Smooth muscle cell (in vitro differentiated cells): ENCODE data around the gene ZSCAN5C. TPM values are rescaled to one million over a fixed set of nuclear protein-coding genes. Genes with fewer than 3 reads are reported as not detected.
"Not testable (repeated sequence)": the region's sequence is repeated elsewhere in the genome, so short reads cannot be mapped to it uniquely, and the experiment has no call there.

Experiments
- DNase-seq: peaks from one replicate; lab custom pipeline; 2025; ENCODE audit not compliant: unreplicated experiment; lab: John Stamatoyannopoulos, UW
- H2AFZ ChIP-seq: fragments of 200-600 bp; sonication (generic); 2 replicates; pipeline ENCODE4 v1.6.0; 2016; ENCODE audit warnings: antibody characterized with exemption, low read depth, mild to moderate bottlenecking
- H3F3A ChIP-seq: fragments of 200-600 bp; sonication (generic); 2 replicates; pipeline ENCODE4 v1.6.0; 2017; ENCODE audit warnings: antibody characterized with exemption, low read depth
- H3K27ac ChIP-seq: fragments of 200-600 bp; sonication (generic); 2 replicates; pipeline ENCODE4 v1.5.1; 2016; ENCODE audit warnings: low read depth, mild to moderate bottlenecking
- H3K27me3 ChIP-seq: fragments of 200-600 bp; sonication (generic); 2 replicates; pipeline ENCODE4 v1.6.1; 2016; ENCODE audit warnings: low read depth, mild to moderate bottlenecking
- H3K36me3 ChIP-seq: fragments of 200-600 bp; sonication (generic); 2 replicates; pipeline ENCODE4 v1.5.1; 2016; ENCODE audit warnings: low read depth
- H3K4me1 ChIP-seq: fragments of 200-600 bp; sonication (generic); 2 replicates; pipeline ENCODE4 v1.5.1; 2016; ENCODE audit warnings: low read depth
- H3K4me2 ChIP-seq: fragments of 200-600 bp; sonication (generic); 2 replicates; pipeline ENCODE4 v1.6.0; 2016; ENCODE audit warnings: mild to moderate bottlenecking
- H3K4me3 ChIP-seq: fragments of 200-600 bp; sonication (generic); 2 replicates; pipeline ENCODE4 v1.5.1; 2016; ENCODE audit warnings: mild to moderate bottlenecking
- H3K79me2 ChIP-seq: fragments of 200-600 bp; sonication (generic); 2 replicates; pipeline ENCODE4 v1.6.0; 2016; ENCODE audit warnings: low read depth, mild to moderate bottlenecking
- H3K9ac ChIP-seq: fragments of 200-600 bp; sonication (generic); 2 replicates; pipeline ENCODE4 v1.6.0; 2016; ENCODE audit warnings: low read depth
- H3K9me3 ChIP-seq: fragments of 200-600 bp; sonication (generic); replicated peaks from 2 replicates; pipeline ENCODE4 v1.5.1; 2016; ENCODE audit warnings: low read depth
- H4K20me1 ChIP-seq: fragments of 200-600 bp; sonication (generic); 2 replicates; pipeline ENCODE4 v1.6.0; 2016; ENCODE audit warnings: low read depth
- CTCF ChIP-seq: fragments of 200-600 bp; sonication (generic); IDR thresholded peaks from 2 replicates; pipeline ENCODE4 v1.5.1; 2017; ENCODE audit warnings: borderline replicate concordance, mild to moderate bottlenecking, antibody characterized with exemption; ENCODE audit not compliant: insufficient read depth, poor library complexity, severe bottlenecking
- WGBS: methylation state at CpG from one replicate; pipeline ENCODE4 v1.1.7; 2016; ENCODE audit warnings: low lambda C conversion rate; 5-methylcytosine and 5-hydroxymethylcytosine counted together
- polyA plus RNA-seq: library from polyadenylated mRNA; unstranded; fragments of >200 nt; fragmentation: Nextera tagmentation; extraction: Ambion mirVana; gene quantifications from 2 replicates; pipeline ENCODE4 v1.2.1, GENCODE V29; 2016
- total RNA-seq: library from RNA; depleted of rRNA; stranded (reverse); fragments of >200 nt; gene quantifications from 2 replicates; pipeline ENCODE4 v1.2.3, GENCODE V29; 2014

The ZSCAN5C gene
- total and polyA plus RNA-seq, 2 experiments from 2014 or later, result not detected

GRCh38 chr19:56174550-56174949 lies 27.5 kb upstream of the ZSCAN5C start:
- Histone ChIP-seq H3K27me3 (no peaks in the 10 kb centered on the region), H3K9ac (no peak overlapping the region), H2AFZ (no peak overlapping the region), H3K4me1 (peaks cover 4% of the 10 kb centered on the region), H3K27ac (no peak overlapping the region), H3F3A (no peaks in the 10 kb centered on the region), H3K9me3 (no peaks in the 10 kb centered on the region), H3K4me3 (no peak overlapping the region), H4K20me1 (no peaks in the 10 kb centered on the region), H3K79me2 (no peaks in the 10 kb centered on the region), H3K36me3 (no peaks in the 10 kb centered on the region), H3K4me2 (no peak overlapping the region)
- WGBS, result 78% methylated on average over 11 of the region's 11 CpGs
- TF ChIP-seq CTCF, result no peak
- DNase-seq, result no peak

- H3K27me3 ChIP-seq, H3F3A ChIP-seq, DNase-seq, H3K4me1 ChIP-seq, H3K4me2 ChIP-seq, H3K27ac ChIP-seq, H3K4me3 ChIP-seq, H3K9ac ChIP-seq, H3K79me2 ChIP-seq, H3K36me3 ChIP-seq, H4K20me1 ChIP-seq, H2AFZ ChIP-seq, H3K9me3 ChIP-seq: not testable (repeated sequence)
- WGBS, result 62% methylated on average over 11 of the region's 15 CpGs
Measured at GRCh38 chr19:56175861-56176307, 26.2 kb upstream of the ZSCAN5C start, which contains the start of gene GALP. Gene GALP, plus strand, starts transcription at chr19:56176008. Its CDS starts 1,101 bp downstream, at chr19:56177109.

- not testable (repeated sequence) for H3K4me1 ChIP-seq, H4K20me1 ChIP-seq
- 88% methylated on average over 9 of the region's 11 CpGs for WGBS
Measured at GRCh38 chr19:56176310-56176709, 25.8 kb upstream of the ZSCAN5C start.

GRCh38 chr19:56176881-56177280 lies 25.2 kb upstream of the ZSCAN5C start:
- Histone ChIP-seq H3K4me2 (no peak overlapping the region), H3K9me3 (no peaks in the 10 kb centered on the region), H3K4me3 (no peak overlapping the region), H4K20me1 (no peaks in the 10 kb centered on the region), H3K4me1 (peaks cover 4% of the 10 kb centered on the region), H3K9ac (no peak overlapping the region), H3K27ac (no peak overlapping the region), H3F3A (no peaks in the 10 kb centered on the region), H3K79me2 (no peaks in the 10 kb centered on the region), H3K27me3 (no peaks in the 10 kb centered on the region), H2AFZ (no peak overlapping the region), H3K36me3 (no peaks in the 10 kb centered on the region)
- no peak for DNase-seq
- 87% methylated on average over 18 of the region's 18 CpGs for WGBS
- no peak for TF ChIP-seq CTCF

More at GRCh38 chr19:56176310-56176709, 25.8 kb upstream of the ZSCAN5C start:
- not testable (repeated sequence) for H3K4me3 ChIP-seq, H3K4me2 ChIP-seq, H3K79me2 ChIP-seq, H3F3A ChIP-seq, H2AFZ ChIP-seq, DNase-seq, H3K27ac ChIP-seq, H3K36me3 ChIP-seq, H3K9me3 ChIP-seq, H3K9ac ChIP-seq, H3K27me3 ChIP-seq
